Measurements from ENCODE around the gene PGM2L1. TPM values are rescaled to one million over a fixed set of nuclear protein-coding genes. Genes with fewer than 3 reads are reported as not detected.

The PGM2L1 gene
- total and polyA plus RNA-seq, 2 donors (not counting 1 experiment from before 2014, with no cell fraction given): 1.6 to 8.4 TPM

DNA sequence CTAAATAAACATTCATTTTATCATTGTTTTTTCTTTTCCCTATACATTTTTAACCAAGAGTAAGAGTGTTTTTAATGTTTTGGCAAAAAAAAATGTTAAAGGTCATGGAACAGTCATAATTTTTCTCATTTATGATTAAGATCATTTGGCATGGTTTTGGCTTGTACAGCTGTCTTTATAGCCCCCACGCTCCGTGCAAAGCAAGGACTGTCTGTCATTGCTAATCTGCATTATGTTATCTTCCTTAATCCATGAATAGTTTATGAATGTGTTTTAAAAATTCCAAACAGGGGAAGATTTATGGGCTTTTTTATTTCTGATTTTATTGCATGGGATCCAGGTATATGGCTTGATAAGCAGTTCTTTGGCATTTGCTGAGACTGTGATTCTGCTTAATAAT lies 28.1 kb downstream of the PGM2L1 start:
- H3K4me1 Mint-ChIP-seq: no peaks in the 10 kb centered on the region
- H3K27ac ChIP-seq (ENCODE audit: low read length in 2 of 2): no peak overlapping the region
- H4K20me1 ChIP-seq (ENCODE audit: control insufficient read depth, insufficient read depth, low read length, poor library complexity, severe bottlenecking): no peaks in the 10 kb centered on the region
- no peak overlapping the region for H2AFZ ChIP-seq (ENCODE audit: insufficient read depth, low read depth, low read length, poor library complexity, severe bottlenecking)
- TF ChIP-seq CTCF (IDR thresholded peaks at IDR 0.05): no peak
- TF ChIP-seq EZH2 (IDR thresholded peaks at IDR 0.05; ENCODE audit: borderline replicate concordance, insufficient read depth, low read depth, low read length, poor library complexity, severe bottlenecking): no peak
- no peaks in the 10 kb centered on the region for H3K27me3 Mint-ChIP-seq
- H3K4me3 ChIP-seq (ENCODE audit: control extremely low read depth in 1 of 5, extremely low read depth in 1 of 5, insufficient read depth in 1 of 5, low read depth in 2 of 5, low read length in 4 of 5): no peak overlapping the region
- H3K9me3 ChIP-seq (ENCODE audit: control extremely low read depth in 1 of 3, control insufficient read depth in 2 of 3, insufficient read depth in 1 of 3, low read length in 2 of 3): no peaks in the 10 kb centered on the region
- H3K4me3 Mint-ChIP-seq: no peak overlapping the region
- no peaks in the 10 kb centered on the region for H3K4me1 ChIP-seq (ENCODE audit: control insufficient read depth in 2 of 2, insufficient read depth in 2 of 2, low read length in 2 of 2)
- WGBS (ENCODE audit: insufficient coverage): no CpG with 5 or more reads among the region's 2 CpGs
- no peaks in the 10 kb centered on the region for H3K79me2 ChIP-seq (ENCODE audit: control insufficient read depth, insufficient read depth, low read length)
- H3K36me3 ChIP-seq (replicated peaks in 1 of 2; ENCODE audit: control extremely low read depth in 1 of 2, control insufficient read depth in 1 of 2, extremely low read depth in 1 of 2, insufficient read depth in 2 of 2, low read length in 1 of 2): peaks cover 15 to 21% of the 10 kb centered on the region in 2 experiments
- no peaks in the 10 kb centered on the region for H3K27me3 ChIP-seq (replicated peaks in 1 of 4; ENCODE audit: control extremely low read depth in 1 of 4, control insufficient read depth in 3 of 4, insufficient read depth in 4 of 4, low read length in 3 of 4)
- no peak overlapping the region for H3K4me2 ChIP-seq (replicated peaks; ENCODE audit: low read depth, low read length, poor library complexity, severe bottlenecking)
- POLR2A ChIA-PET: no interaction called here
- no peaks in the 10 kb centered on the region for H3K9me3 Mint-ChIP-seq (ENCODE audit: insufficient read depth)
- no peak overlapping the region for H3K27ac Mint-ChIP-seq
- CTCF ChIA-PET: no interaction called here
- H3K9ac ChIP-seq (ENCODE audit: low read length): no peak overlapping the region
- DNase-seq (no peak), ATAC-seq (ENCODE audit: low read depth) (no peak)
- intact Hi-C loops (cut with micrococcal nuclease): no loop called here

DNA sequence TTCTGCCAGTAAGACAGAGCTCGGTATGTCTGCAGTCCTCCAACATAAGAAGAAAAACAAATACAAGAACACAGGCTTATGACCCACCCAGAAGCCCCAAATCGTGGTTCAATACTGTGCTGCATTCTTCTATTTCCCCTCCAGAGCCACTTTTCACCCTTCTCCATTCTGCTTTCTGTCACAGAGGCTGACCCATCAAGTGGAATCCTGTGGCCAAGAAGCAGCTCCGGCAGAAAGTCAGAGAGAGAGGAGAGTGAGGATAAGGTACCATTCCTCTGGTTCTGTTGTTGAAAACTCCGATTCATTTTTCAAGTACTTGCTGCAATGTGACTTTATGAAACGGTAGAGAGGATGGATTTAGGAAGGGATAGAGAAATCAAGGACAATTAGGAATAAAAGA lies 30.4 kb downstream of the PGM2L1 start:
- POLR2A ChIA-PET: no interaction called here
- no peak overlapping the region for H3K4me3 Mint-ChIP-seq
- Histone ChIP-seq H2AFZ (ENCODE audit: insufficient read depth, low read depth, low read length, poor library complexity, severe bottlenecking) (no peak overlapping the region), H3K36me3 (replicated peaks in 1 of 2; ENCODE audit: control extremely low read depth in 1 of 2, control insufficient read depth in 1 of 2, extremely low read depth in 1 of 2, insufficient read depth in 2 of 2, low read length in 1 of 2) (peaks cover 15 to 21% of the 10 kb centered on the region in 2 experiments), H3K9ac (ENCODE audit: low read length) (no peak overlapping the region), H3K27me3 (replicated peaks in 1 of 4; ENCODE audit: control extremely low read depth in 1 of 4, control insufficient read depth in 3 of 4, insufficient read depth in 4 of 4, low read length in 3 of 4) (no peaks in the 10 kb centered on the region), H3K79me2 (ENCODE audit: control insufficient read depth, insufficient read depth, low read length) (no peaks in the 10 kb centered on the region), H3K4me2 (replicated peaks; ENCODE audit: low read depth, low read length, poor library complexity, severe bottlenecking) (no peak overlapping the region), H4K20me1 (ENCODE audit: control insufficient read depth, insufficient read depth, low read length, poor library complexity, severe bottlenecking) (no peaks in the 10 kb centered on the region), H3K4me3 (ENCODE audit: control extremely low read depth in 1 of 5, extremely low read depth in 1 of 5, insufficient read depth in 1 of 5, low read depth in 2 of 5, low read length in 4 of 5) (no peak overlapping the region), H3K9me3 (ENCODE audit: control extremely low read depth in 1 of 3, control insufficient read depth in 2 of 3, insufficient read depth in 1 of 3, low read length in 2 of 3) (no peaks in the 10 kb centered on the region), H3K27ac (ENCODE audit: low read length in 2 of 2) (no peak overlapping the region), H3K4me1 (ENCODE audit: control insufficient read depth in 2 of 2, insufficient read depth in 2 of 2, low read length in 2 of 2) (no peaks in the 10 kb centered on the region)
- H3K4me1 Mint-ChIP-seq: no peaks in the 10 kb centered on the region
- WGBS (ENCODE audit: insufficient coverage): 77% methylated on average over 3 of the region's 5 CpGs
- ATAC-seq (ENCODE audit: low read depth) (no peak), DNase-seq (no peak)
- CTCF ChIA-PET: interaction anchor here (0.8 to 2.0 kb wide), 3 partner anchors 12 to 81 kb away, joined by 3 to 4 read pairs (median 3); no protein-coding TSS in a partner anchor
- intact Hi-C loops (cut with micrococcal nuclease): no loop called here
- no peaks in the 10 kb centered on the region for H3K27me3 Mint-ChIP-seq
- no peak overlapping the region for H3K27ac Mint-ChIP-seq
- H3K9me3 Mint-ChIP-seq (ENCODE audit: insufficient read depth): no peaks in the 10 kb centered on the region
- TF ChIP-seq EZH2 (IDR thresholded peaks at IDR 0.05; ENCODE audit: borderline replicate concordance, insufficient read depth, low read depth, low read length, poor library complexity, severe bottlenecking) (no peak), CTCF (IDR thresholded peaks at IDR 0.05) (no peak)

All from B cell (primary cell).